GM12875 (cell line): ENCODE measurements around the gene STRBP.

Experiments
- H3K4me3 ChIP-seq: one replicate; pipeline ENCODE4 v1.5.1; 2011; ENCODE audit warnings: low read depth, low read length, control low read depth
- CTCF ChIP-seq: IDR thresholded peaks from 2 replicates; pipeline ENCODE4 v1.5.1; 2011; ENCODE audit warnings: low read depth, mild to moderate bottlenecking, control low read depth, inconsistent platforms, low read length, moderate library complexity, borderline replicate concordance; ENCODE audit not compliant: insufficient read depth

Gene STRBP

GRCh38 chr9:123234853-123235252 lies 33.5 kb downstream of the STRBP start:
- H3K4me3 ChIP-seq, result no peak overlapping the region
- no peak for TF ChIP-seq CTCF

GRCh38 chr9:123232332-123232731 lies 36.1 kb downstream of the STRBP start:
- no peak for TF ChIP-seq CTCF
- no peak overlapping the region for H3K4me3 ChIP-seq

- no peak for TF ChIP-seq CTCF
- no peak overlapping the region for H3K4me3 ChIP-seq
Measured at GRCh38 chr9:123231421-123231820, 37.0 kb downstream of the STRBP start.

GRCh38 chr9:123228967-123229366 lies 39.4 kb downstream of the STRBP start:
- no peak overlapping the region for H3K4me3 ChIP-seq
- no peak for TF ChIP-seq CTCF

GRCh38 chr9:123225995-123226394 lies 42.4 kb downstream of the STRBP start:
- TF ChIP-seq CTCF, result no peak
- no peak overlapping the region for H3K4me3 ChIP-seq

- TF ChIP-seq CTCF, result peak; percentile 68; the same call in 1 of the 2 replicates
- H3K4me3 ChIP-seq, result no peak overlapping the region
Measured at GRCh38 chr9:123225374-123225813, 43.0 kb downstream of the STRBP start.

- no peak for TF ChIP-seq CTCF
Measured at GRCh38 chr9:123220127-123220526, 48.3 kb downstream of the STRBP start.

More at GRCh38 chr9:123220127-123220526, 48.3 kb downstream of the STRBP start:
- no peak overlapping the region for H3K4me3 ChIP-seq
